Ascending aorta (tissue), 2 donors: ENCODE results near the gene SNAI3. TPM values are rescaled to one million over a fixed set of nuclear protein-coding genes. Genes with fewer than 3 reads are reported as not detected.

Experiments
- DNase-seq, 2 donors: peaks; one replicate each; pipeline ENCODE4 v3.0.0-alpha.2; 2019; ENCODE audit warnings: low spot score in 2 of 2
- H3K27ac ChIP-seq, 2 donors: fragments of 200-600 bp; sonication (generic); one replicate each; pipeline ENCODE4 v1.5.1; 2016 to 2017; ENCODE audit warnings: mild to moderate bottlenecking in 1 of 2
- H3K27me3 ChIP-seq: fragments of 200-600 bp; sonication (generic); one replicate; pipeline ENCODE4 v1.5.1; 2017
- H3K36me3 ChIP-seq, 2 donors: fragments of 200-600 bp; sonication (generic); one replicate each; pipeline ENCODE4 v1.5.1; 2016
- H3K4me1 ChIP-seq, 2 donors: fragments of 200-600 bp; sonication (generic); one replicate each; pipeline ENCODE4 v1.5.1; 2016 to 2017; ENCODE audit warnings: mild to moderate bottlenecking in 1 of 2
- H3K4me3 ChIP-seq, 2 donors: fragments of 200-600 bp; sonication (generic); one replicate each; pipeline ENCODE4 v1.5.1; 2016 to 2017; ENCODE audit warnings: mild to moderate bottlenecking in 1 of 2
- H3K9me3 ChIP-seq, 2 donors: fragments of 200-600 bp; sonication (generic); one replicate each; pipeline ENCODE4 v1.5.1; 2016
- intact Hi-C: fragments of 100-400 bp; cut with DNase I; formaldehyde crosslinking; loops from one replicate; pipeline ENCODE4 v1.15.1; 2023
- total RNA-seq: library from RNA; depleted of rRNA; stranded (reverse); fragments of >200 nt; gene quantifications from one replicate; pipeline ENCODE4 v1.1.0, GENCODE V29; 2016
- TF ChIP-seq, protein P1 (sequence below), 3 experiments: fragments of 200-600 bp in 2 of 3; fragments of 450-650 bp in 1 of 3; sonication (generic) in 2 of 3; IDR thresholded peaks; one replicate each; pipeline ENCODE4 v1.5.1; 2016 to 2019; ENCODE audit warnings: antibody characterized with exemption in 3 of 3, mild to moderate bottlenecking in 1 of 3, moderate library complexity in 1 of 3

Gene SNAI3
- total RNA-seq, 1 donor from 2014 or later = not detected

DNA sequence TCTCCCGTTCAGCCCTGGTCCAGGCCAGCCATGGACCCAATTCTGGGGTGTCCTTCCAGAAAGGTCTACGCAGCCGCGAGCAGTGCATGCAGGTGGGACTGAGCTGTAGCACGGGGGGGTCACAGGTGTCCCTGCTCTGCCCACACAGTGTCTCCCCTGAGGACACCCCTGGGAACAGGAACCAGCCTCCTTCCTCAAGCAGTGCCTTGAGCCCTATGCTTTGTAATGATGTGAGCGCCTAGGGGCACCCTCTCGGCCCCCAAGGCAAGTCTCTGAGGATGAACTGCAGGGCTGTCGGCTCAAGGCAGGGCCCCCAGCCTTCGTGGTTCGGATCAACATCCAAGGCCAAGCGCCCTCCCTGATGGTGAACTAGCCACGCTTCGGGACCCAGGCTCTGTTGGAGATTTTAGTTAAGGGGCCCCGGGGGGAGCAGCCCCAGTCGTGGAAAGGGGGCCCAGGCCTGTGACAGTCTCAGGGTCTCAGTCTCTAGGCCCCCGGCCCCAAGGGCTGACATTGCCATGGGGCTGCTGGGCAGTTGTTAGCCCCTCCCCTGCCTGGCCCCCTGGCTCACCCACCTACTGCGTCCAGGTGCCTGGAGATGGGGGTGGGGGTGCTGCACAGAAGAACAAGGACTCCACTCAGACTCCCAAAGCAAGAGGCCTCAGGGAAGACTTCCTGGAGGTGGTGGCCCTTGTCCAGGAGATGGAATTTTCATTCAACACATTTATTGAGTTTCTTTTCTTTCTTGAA is 45.6 kb downstream of the SNAI3 start:
- TF ChIP-seq, protein P1, sequence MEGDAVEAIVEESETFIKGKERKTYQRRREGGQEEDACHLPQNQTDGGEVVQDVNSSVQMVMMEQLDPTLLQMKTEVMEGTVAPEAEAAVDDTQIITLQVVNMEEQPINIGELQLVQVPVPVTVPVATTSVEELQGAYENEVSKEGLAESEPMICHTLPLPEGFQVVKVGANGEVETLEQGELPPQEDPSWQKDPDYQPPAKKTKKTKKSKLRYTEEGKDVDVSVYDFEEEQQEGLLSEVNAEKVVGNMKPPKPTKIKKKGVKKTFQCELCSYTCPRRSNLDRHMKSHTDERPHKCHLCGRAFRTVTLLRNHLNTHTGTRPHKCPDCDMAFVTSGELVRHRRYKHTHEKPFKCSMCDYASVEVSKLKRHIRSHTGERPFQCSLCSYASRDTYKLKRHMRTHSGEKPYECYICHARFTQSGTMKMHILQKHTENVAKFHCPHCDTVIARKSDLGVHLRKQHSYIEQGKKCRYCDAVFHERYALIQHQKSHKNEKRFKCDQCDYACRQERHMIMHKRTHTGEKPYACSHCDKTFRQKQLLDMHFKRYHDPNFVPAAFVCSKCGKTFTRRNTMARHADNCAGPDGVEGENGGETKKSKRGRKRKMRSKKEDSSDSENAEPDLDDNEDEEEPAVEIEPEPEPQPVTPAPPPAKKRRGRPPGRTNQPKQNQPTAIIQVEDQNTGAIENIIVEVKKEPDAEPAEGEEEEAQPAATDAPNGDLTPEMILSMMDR (IDR thresholded peaks at IDR 0.05) = no peak
- Histone ChIP-seq H3K9me3 (no peaks in the 10 kb centered on the region), H3K4me3 (no peak overlapping the region), H3K4me1 (no peaks in the 10 kb centered on the region), H3K36me3 (no peaks in the 10 kb centered on the region), H3K27ac (no peak overlapping the region), H3K27me3 (no peaks in the 10 kb centered on the region)
- intact Hi-C loops = no loop called here
- DNase-seq = no peak

GRCh38 chr16:88640039-88640495 is 46.2 kb downstream of the SNAI3 start:
- Histone ChIP-seq H3K4me3 (no peak overlapping the region), H3K27me3 (no peaks in the 10 kb centered on the region), H3K36me3 (no peaks in the 10 kb centered on the region), H3K9me3 (no peaks in the 10 kb centered on the region), H3K4me1 (no peaks in the 10 kb centered on the region), H3K27ac (no peak overlapping the region)
- intact Hi-C loops = no loop called here
- TF ChIP-seq, protein P1 (IDR thresholded peaks at IDR 0.05) = no peak
- no peak for DNase-seq

DNA sequence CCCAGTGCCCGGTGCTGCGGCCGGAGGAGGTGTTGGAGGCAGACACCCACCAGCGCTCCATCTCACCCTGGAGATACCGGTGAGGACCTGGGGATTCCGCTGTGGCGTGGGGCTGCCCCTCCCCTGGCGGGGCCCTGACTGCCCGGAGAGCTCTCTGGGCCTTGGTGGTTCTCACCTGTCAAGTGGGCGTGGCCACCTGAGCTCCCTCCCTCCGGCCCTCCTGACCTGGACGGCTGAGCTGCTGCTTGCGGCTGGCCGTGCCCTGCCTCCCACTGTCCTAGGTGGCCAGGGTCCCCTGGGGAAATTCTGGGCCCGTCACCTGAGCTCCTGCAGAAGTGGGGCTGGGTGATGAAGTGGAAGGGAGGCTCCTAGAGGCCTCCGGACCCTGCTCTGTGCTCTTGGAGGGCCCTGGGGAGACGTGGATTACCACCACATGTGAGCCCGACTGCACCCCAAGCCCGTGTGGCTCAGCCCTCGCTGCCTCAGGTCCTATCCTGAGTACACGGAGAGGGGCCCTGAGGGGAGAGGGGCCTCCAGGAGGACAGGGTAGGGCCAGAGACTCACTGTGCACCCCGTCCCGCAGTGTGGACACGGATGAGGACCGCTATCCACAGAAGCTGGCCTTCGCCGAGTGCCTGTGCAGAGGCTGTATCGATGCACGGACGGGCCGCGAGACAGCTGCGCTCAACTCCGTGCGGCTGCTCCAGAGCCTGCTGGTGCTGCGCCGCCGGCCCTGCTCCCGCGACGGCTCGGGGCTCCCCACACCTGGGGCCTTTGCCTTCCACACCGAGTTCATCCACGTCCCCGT is 46.9 kb downstream of the SNAI3 start:
- intact Hi-C loops = no loop called here
- no peak for DNase-seq
- Histone ChIP-seq H3K27me3 (no peaks in the 10 kb centered on the region), H3K27ac (no peak overlapping the region), H3K9me3 (no peaks in the 10 kb centered on the region), H3K4me3 (no peak overlapping the region), H3K4me1 (peaks cover 0 to under 1% of the 10 kb centered on the region in 2 donors), H3K36me3 (no peaks in the 10 kb centered on the region)
- TF ChIP-seq, protein P1 (IDR thresholded peaks at IDR 0.05) = no peak

DNA sequence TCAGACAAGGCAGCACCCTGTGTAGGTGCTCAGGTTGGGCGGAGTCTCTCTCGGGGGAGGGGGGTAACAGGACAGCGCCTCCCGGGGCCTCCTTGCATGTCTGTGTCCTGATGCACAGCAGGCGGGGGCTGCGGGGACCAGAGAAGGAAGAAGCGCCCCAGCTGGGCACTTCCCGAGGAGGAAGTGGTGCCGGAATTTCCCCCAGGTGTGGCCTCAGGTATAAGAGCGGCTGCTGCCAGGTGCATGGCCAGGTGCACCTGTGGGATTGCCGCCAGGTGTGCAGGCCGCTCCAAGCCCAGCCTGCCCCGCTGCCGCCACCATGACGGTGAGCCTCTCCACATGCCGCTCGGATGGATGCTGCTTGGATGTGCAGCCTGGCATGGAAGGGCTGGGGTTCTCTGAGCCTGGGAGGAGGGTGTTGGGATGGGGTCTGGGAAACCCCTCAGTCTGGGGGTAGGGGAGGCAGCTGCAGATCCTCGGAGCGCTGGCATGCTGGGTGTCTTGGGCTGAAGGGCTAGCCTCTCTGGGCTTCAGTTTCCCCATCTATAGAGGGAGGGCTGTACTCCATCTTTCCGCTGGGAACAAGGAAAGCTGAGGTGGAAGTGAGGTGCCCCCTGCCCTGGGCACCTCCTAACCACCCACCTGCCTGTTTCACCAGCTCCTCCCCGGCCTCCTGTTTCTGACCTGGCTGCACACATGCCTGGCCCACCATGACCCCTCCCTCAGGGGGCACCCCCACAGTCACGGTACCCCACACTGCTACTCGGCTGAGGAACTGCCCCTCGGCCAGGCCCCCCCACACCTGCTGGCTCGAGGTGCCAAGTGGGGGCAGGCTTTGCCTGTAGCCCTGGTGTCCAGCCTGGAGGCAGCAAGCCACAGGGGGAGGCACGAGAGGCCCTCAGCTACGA is 47.7 kb downstream of the SNAI3 start, which contains the start of gene IL17C:
IL17C (plus strand) TSS at position 250 of the 908 bp plus-strand sequence; CDS start at position 320, 70 bp downstream.
- H3K27me3 ChIP-seq = no peaks in the 10 kb centered on the region
- no peak within 1 kb of the TSS for H3K27ac ChIP-seq
- DNase-seq = no peak
- no peaks in the 10 kb centered on the region for H3K9me3 ChIP-seq
- H3K36me3 ChIP-seq = peaks cover 0 to 2% of the 10 kb centered on the region in 2 donors
- TF ChIP-seq, protein P1 (IDR thresholded peaks at IDR 0.05) = no peak
- H3K4me3 ChIP-seq = no peak within 1 kb of the TSS
- H3K4me1 ChIP-seq = peaks cover 0 to 4% of the 10 kb centered on the region in 2 donors
- intact Hi-C loops = no loop called here
